ENCODE data around the gene BAIAP2. TPM values are rescaled to one million over a fixed set of nuclear protein-coding genes. Genes with fewer than 3 reads are reported as not detected.
A peak's percentile ranks its signal among the peaks of the same experiment; 100 is the strongest.

The BAIAP2 gene
- total RNA-seq, 3 donors from 2014 or later = 21.0 to 47.0 (median 37.6) TPM

GRCh38 chr17:81095383-81095762, 60.4 kb downstream of the BAIAP2 start:
- Histone ChIP-seq H3K9me3 (no peaks in the 10 kb centered on the region), H3K27me3 (no peaks in the 10 kb centered on the region), H3K4me1 (peaks cover 12 to 25% of the 10 kb centered on the region in 2 donors), H3K36me3 (no peaks in the 10 kb centered on the region), H3K27ac (peak overlapping the region; percentile 81 to 94), H3K4me3 (peak overlapping the region in 1 of 3 donors; percentile 41)
- intact Hi-C loops (cut with DNase I; ENCODE audit: low total_unique reads) = no loop called here
- no peak for DNase-seq (ENCODE audit: low spot score in 2 of 2)
- TF ChIP-seq POLR2AphosphoS5 (IDR thresholded peaks at IDR 0.05) (no peak), POLR2A (IDR thresholded peaks at IDR 0.05) (no peak), CTCF (IDR thresholded peaks at IDR 0.05) (no peak)

DNA sequence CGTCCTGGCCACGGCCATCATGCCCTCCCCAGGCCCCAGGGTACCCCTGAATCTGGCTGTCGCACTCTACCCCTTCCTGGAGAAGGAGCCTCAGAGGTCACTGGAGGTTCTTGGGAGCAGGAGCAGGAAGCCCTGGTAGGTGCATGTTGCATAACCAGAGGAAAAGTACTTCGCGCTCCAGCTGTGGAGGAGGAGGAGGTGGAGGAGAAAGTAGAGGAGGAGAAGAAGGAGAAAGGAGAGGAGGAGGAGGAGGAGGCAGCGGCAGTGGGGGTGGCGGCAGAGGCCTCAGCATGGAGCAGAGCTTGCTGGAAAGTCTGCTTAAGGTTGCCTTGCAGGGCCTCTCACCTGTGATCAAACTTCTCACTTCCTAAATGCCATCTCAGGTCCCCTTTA, 61.8 kb downstream of the BAIAP2 start:
- H3K4me1 ChIP-seq = peaks cover 12 to 25% of the 10 kb centered on the region in 2 donors
- peak overlapping the region; percentile 77 to 81 for H3K27ac ChIP-seq
- DNase-seq (ENCODE audit: low spot score in 2 of 2) = no peak
- TF ChIP-seq POLR2A (IDR thresholded peaks at IDR 0.05) (no peak), CTCF (IDR thresholded peaks at IDR 0.05) (no peak), POLR2AphosphoS5 (IDR thresholded peaks at IDR 0.05) (no peak)
- no peaks in the 10 kb centered on the region for H3K36me3 ChIP-seq
- no peaks in the 10 kb centered on the region for H3K27me3 ChIP-seq
- intact Hi-C loops (cut with DNase I; ENCODE audit: low total_unique reads) = no loop called here
- no peaks in the 10 kb centered on the region for H3K9me3 ChIP-seq
- H3K4me3 ChIP-seq = no peak overlapping the region

- intact Hi-C loops (cut with DNase I; ENCODE audit: low total_unique reads) = no loop called here
Observed at GRCh38 chr17:81097134-81097942, 62.4 kb downstream of the BAIAP2 start.

DNA sequence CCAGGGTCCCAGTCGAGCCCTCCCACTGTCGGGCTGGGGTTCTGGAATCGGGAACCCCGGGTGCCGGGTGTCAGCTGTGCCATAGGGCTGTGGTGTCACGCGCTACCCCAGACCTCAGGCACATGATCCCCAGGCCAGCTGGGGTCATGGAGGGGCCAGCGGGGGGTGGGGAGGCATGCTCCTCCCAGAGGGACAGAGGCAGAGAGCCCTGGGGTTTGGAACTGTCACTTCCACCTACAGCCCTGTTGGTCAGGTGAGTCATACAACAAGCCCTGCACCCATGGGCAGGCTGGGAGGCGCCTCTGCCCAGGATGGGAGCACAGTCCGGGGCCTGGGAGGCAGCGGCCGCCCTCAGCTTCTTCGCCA, 63.0 kb downstream of the BAIAP2 start:
- DNase-seq (ENCODE audit: low spot score in 2 of 2) = no peak
- Histone ChIP-seq H3K9me3 (no peaks in the 10 kb centered on the region), H3K4me1 (peaks cover 12 to 25% of the 10 kb centered on the region in 2 donors), H3K36me3 (no peaks in the 10 kb centered on the region), H3K27ac (peak overlapping the region in 1 of 2 donors; percentile 81), H3K4me3 (peak overlapping the region in 1 of 3 donors; percentile 29), H3K27me3 (no peaks in the 10 kb centered on the region)
- intact Hi-C loops (cut with DNase I; ENCODE audit: low total_unique reads) = no loop called here
- TF ChIP-seq POLR2AphosphoS5 (IDR thresholded peaks at IDR 0.05) = no peak
- no peak for TF ChIP-seq POLR2A (IDR thresholded peaks at IDR 0.05)
- TF ChIP-seq CTCF (IDR thresholded peaks at IDR 0.05) = no peak

More at GRCh38 chr17:81097134-81097942, 62.4 kb downstream of the BAIAP2 start:
- peak overlapping the region; percentile 77 to 81 for H3K27ac ChIP-seq
- peak overlapping the region in 2 of 3 donors; percentile 29 to 46 for H3K4me3 ChIP-seq
- TF ChIP-seq POLR2AphosphoS5 (IDR thresholded peaks at IDR 0.05) = peak in 1 of 3 donors; percentile 14
- TF ChIP-seq POLR2A (IDR thresholded peaks at IDR 0.05) = no peak
- peak; percentile 41 to 70 (median 64) for TF ChIP-seq CTCF (IDR thresholded peaks at IDR 0.05)
- H3K9me3 ChIP-seq = no peaks in the 10 kb centered on the region
- peaks cover 12 to 25% of the 10 kb centered on the region in 2 donors for H3K4me1 ChIP-seq
- peak in 1 of 2 donors; percentile 57 for DNase-seq (ENCODE audit: low spot score in 2 of 2)
- H3K36me3 ChIP-seq = no peaks in the 10 kb centered on the region
- H3K27me3 ChIP-seq = no peaks in the 10 kb centered on the region

DNA sequence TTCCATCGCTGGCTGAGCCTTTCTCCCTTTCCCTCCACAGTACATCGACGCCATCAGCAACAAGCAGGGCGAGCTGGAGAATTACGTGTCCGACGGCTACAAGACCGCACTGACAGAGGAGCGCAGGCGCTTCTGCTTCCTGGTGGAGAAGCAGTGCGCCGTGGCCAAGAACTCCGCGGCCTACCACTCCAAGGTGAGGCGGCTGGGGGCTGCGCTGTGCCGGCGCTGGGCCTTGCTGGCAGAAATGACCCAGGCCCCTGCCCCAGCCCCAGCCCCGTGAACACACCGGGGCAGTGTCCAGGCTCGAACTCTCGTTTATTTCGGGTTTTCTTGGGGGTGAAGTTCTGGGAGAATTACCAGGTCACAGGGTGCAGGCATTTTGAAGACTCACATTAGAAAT, 64.9 kb downstream of the BAIAP2 start:
- Histone ChIP-seq H3K4me1 (peaks cover 8 to 19% of the 10 kb centered on the region in 2 donors), H3K36me3 (no peaks in the 10 kb centered on the region), H3K9me3 (no peaks in the 10 kb centered on the region), H3K27me3 (no peaks in the 10 kb centered on the region), H3K27ac (no peak overlapping the region), H3K4me3 (no peak overlapping the region)
- no peak for DNase-seq (ENCODE audit: low spot score in 2 of 2)
- no peak for TF ChIP-seq POLR2A (IDR thresholded peaks at IDR 0.05)
- no peak for TF ChIP-seq CTCF (IDR thresholded peaks at IDR 0.05)
- TF ChIP-seq POLR2AphosphoS5 (IDR thresholded peaks at IDR 0.05) = no peak
- intact Hi-C loops (cut with DNase I; ENCODE audit: low total_unique reads) = no loop called here

All from breast epithelium (tissue), 4 donors.